Gastroesophageal sphincter (tissue), 4 donors: ENCODE measurements around the gene ITGB2. TPM values are rescaled to one million over a fixed set of nuclear protein-coding genes. Genes with fewer than 3 reads are reported as not detected.

Source experiments
- ATAC-seq: fragments of 150-250 bp; one replicate; pipeline ENCODE4 v1.9.1; 2016; ENCODE audit warnings: mild to moderate bottlenecking, moderate library complexity
- H3K27ac ChIP-seq, 4 donors: fragments of 200-600 bp; sonication (generic) in 3 of 4; 1 replicate in 3 of 4; 2 replicates in 1 of 4; pipeline ENCODE4 v1.5.1; 2016 to 2019
- H3K27me3 ChIP-seq: fragments of 200-600 bp; sonication (generic); one replicate; pipeline ENCODE4 v1.5.1; 2019
- H3K36me3 ChIP-seq, 2 donors: fragments of 200-600 bp; sonication (generic); one replicate each; pipeline ENCODE4 v1.5.1; 2019; ENCODE audit warnings: control low read depth in 1 of 2
- H3K4me1 ChIP-seq, 3 donors: fragments of 200-600 bp; sonication (generic); 1 replicate in 2 of 3; 2 replicates in 1 of 3; pipeline ENCODE4 v1.5.1; 2016 to 2019; ENCODE audit warnings: control low read depth in 2 of 3
- H3K4me3 ChIP-seq, 2 donors: fragments of 200-600 bp; sonication (generic); one replicate each; pipeline ENCODE4 v1.5.1; 2019; ENCODE audit warnings: mild to moderate bottlenecking in 1 of 2, moderate library complexity in 1 of 2
- H3K9me3 ChIP-seq, 3 donors: fragments of 200-600 bp; sonication (generic); one replicate each; pipeline ENCODE4 v1.5.1; 2017 to 2019; ENCODE audit warnings: control low read depth in 2 of 3
- CTCF ChIP-seq, 4 experiments: fragments of 200-600 bp in 2 of 4; fragments of 450-650 bp in 2 of 4; sonication (generic) in 1 of 4; IDR thresholded peaks; one replicate each; pipeline ENCODE4 v1.5.1; 2017 to 2019; ENCODE audit warnings: antibody characterized with exemption in 4 of 4, mild to moderate bottlenecking in 2 of 4, moderate library complexity in 2 of 4
- EP300 ChIP-seq: sonication (generic); formaldehyde crosslinking; IDR thresholded peaks from one replicate; pipeline ENCODE4 v1.6.1; 2017; ENCODE audit warnings: antibody characterized with exemption, mild to moderate bottlenecking
- POLR2A ChIP-seq, 2 donors: fragments of 450-650 bp; IDR thresholded peaks; one replicate each; pipeline ENCODE4 v1.6.1; 2017; ENCODE audit warnings: antibody characterized with exemption in 2 of 2, mild to moderate bottlenecking in 2 of 2, moderate library complexity in 1 of 2
- POLR2AphosphoS5 ChIP-seq: sonication (generic); formaldehyde crosslinking; IDR thresholded peaks from one replicate; pipeline ENCODE4 v1.6.1; 2017; ENCODE audit warnings: antibody characterized with exemption
- WGBS, 2 donors: methylation state at CpG; one replicate each; pipeline ENCODE4 v1.1.5; 2018; ENCODE audit warnings: low coverage in 1 of 2; 5-methylcytosine and 5-hydroxymethylcytosine counted together
- total RNA-seq, 4 donors: library from RNA; depleted of rRNA; stranded (reverse); fragments of >200 nt; gene quantifications; one replicate each; pipeline ENCODE4 v1.1.0, GENCODE V29; 2016

ITGB2 gene
- total RNA-seq, 4 donors from 2014 or later: 10.4 to 112 (median 41.4) TPM

- 89 to 90% methylated on average over 3 to 7 of the region's 24 CpGs for WGBS, 2 donors
- Histone ChIP-seq H3K36me3 (peaks cover 0 to 48% of the 10 kb centered on the region in 2 donors), H3K27ac (no peak overlapping the region), H3K9me3 (no peaks in the 10 kb centered on the region), H3K27me3 (no peaks in the 10 kb centered on the region), H3K4me1 (peaks cover 0 to 31% (median 15%) of the 10 kb centered on the region in 3 donors), H3K4me3 (no peak overlapping the region)
- TF ChIP-seq POLR2A (IDR thresholded peaks at IDR 0.05) (no peak), EP300 (no peak), CTCF (IDR thresholded peaks at IDR 0.05) (no peak), POLR2AphosphoS5 (no peak)
- no peak for ATAC-seq
Measured at GRCh38 chr21:44943686-44944550, 23.2 kb upstream of the ITGB2 start.

GRCh38 chr21:44943005-44943685, 22.4 kb upstream of the ITGB2 start:
- whole genome bisulfite sequencing, 2 donors: 80 to 100% methylated on average over 1 to 12 of the region's 15 CpGs
- H3K27ac ChIP-seq: no peak overlapping the region
- H3K36me3 ChIP-seq: peaks cover 0 to 47% of the 10 kb centered on the region in 2 donors
- no peak overlapping the region for H3K4me3 ChIP-seq
- no peaks in the 10 kb centered on the region for H3K9me3 ChIP-seq
- H3K4me1 ChIP-seq: peaks cover 0 to 32% (median 15%) of the 10 kb centered on the region in 3 donors
- ATAC-seq: no peak
- H3K27me3 ChIP-seq: no peaks in the 10 kb centered on the region
- TF ChIP-seq POLR2A (IDR thresholded peaks at IDR 0.05) (no peak), EP300 (no peak), POLR2AphosphoS5 (no peak), CTCF (IDR thresholded peaks at IDR 0.05) (no peak)

- Histone ChIP-seq H3K27me3 (no peaks in the 10 kb centered on the region), H3K9me3 (no peaks in the 10 kb centered on the region), H3K4me3 (no peak overlapping the region), H3K4me1 (peaks cover 0 to 32% (median 15%) of the 10 kb centered on the region in 3 donors), H3K36me3 (peaks cover 0 to 41% of the 10 kb centered on the region in 2 donors), H3K27ac (no peak overlapping the region)
- ATAC-seq: no peak
- no peak for TF ChIP-seq POLR2AphosphoS5
- TF ChIP-seq POLR2A (IDR thresholded peaks at IDR 0.05): no peak
- TF ChIP-seq EP300: no peak
- no peak for TF ChIP-seq CTCF (IDR thresholded peaks at IDR 0.05)
- 60% methylated on average over 1 of the region's 2 CpGs; no CpG with 5 or more reads in 1 of the 2 donors for WGBS, 2 donors
Measured at GRCh38 chr21:44942566-44942965, 21.9 kb upstream of the ITGB2 start.

- ATAC-seq: no peak
- 100% methylated on average over 1 of the region's 8 CpGs for WGBS, 2 donors
- Histone ChIP-seq H3K4me1 (peaks cover 0 to 32% (median 15%) of the 10 kb centered on the region in 3 donors), H3K27ac (no peak overlapping the region), H3K9me3 (no peaks in the 10 kb centered on the region), H3K4me3 (no peak overlapping the region), H3K36me3 (peaks cover 0 to 31% of the 10 kb centered on the region in 2 donors), H3K27me3 (no peaks in the 10 kb centered on the region)
- no peak for TF ChIP-seq CTCF (IDR thresholded peaks at IDR 0.05)
Measured at GRCh38 chr21:44941567-44941966, 20.9 kb upstream of the ITGB2 start.
